HG03066 (cell line): Measurements from ENCODE around the gene COL25A1.

ENCODE experiments used
- ATAC-seq: cut with Tn5 transposase; IDR thresholded peaks from one replicate; pipeline ENCODE4 v1.9.1; 2021; ENCODE audit warnings: low read depth; ENCODE audit not compliant: unreplicated experiment

COL25A1 gene

DNA sequence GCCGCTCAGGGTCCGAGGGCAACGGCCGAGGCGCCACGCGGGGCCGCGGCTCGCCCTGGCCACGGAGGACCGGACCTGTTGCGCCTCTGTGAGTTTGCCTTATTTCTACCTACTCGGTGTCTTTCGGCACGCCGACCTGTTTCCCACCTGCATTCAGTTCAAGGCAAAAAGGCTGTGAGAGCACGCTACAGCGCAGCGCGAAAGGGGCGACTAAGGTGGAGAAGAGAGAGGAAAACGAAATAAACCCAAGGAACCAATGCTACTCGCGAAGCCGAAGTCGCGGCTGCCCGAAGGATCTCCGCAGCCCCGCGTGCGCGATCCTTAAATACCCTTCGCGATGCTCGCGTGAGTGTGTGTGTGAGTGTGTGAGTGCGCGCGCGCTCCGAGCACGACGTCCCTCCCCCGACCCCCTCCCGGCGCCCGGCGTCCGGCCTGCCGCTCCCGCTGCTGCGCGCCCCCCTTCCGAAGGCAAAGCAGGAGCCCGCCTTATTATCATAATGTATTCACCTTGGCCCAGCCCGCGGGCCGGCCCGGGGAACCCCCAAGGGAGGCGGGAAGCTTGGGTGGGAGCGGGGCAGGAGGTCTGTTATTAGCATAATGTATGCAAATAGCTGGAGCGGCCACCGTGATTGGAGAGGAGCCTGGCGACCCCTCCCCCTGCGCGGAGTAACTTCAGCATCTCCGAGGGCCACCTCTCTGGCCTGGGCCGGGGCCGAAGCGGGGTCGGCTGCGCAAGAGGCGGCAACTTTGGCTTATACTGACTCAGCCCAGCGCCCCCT, at the start of gene COL25A1:
Gene COL25A1, minus strand, starts transcription at position 298 of the 779 bp plus-strand sequence.
- ATAC-seq, result no peak

DNA sequence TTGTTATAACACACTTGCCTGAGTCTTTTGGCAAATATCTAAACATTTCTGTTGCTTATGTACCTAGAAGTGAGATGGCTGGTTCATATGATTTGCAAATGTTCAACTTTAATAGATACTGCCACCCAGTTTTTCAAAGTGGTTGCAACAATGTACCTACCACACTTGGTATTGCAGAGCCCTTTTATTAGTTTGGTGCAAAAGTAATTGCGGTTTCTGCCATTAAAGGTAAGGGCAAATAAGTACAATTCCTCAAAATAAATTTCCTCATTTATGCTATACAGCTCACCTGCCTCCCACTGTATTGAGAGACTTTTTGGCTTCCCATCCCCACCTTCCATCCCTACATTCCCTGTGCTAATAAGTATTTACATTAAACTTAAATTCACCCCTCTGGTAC, 47.7 kb upstream of the COL25A1 start:
- ATAC-seq, result no peak

DNA sequence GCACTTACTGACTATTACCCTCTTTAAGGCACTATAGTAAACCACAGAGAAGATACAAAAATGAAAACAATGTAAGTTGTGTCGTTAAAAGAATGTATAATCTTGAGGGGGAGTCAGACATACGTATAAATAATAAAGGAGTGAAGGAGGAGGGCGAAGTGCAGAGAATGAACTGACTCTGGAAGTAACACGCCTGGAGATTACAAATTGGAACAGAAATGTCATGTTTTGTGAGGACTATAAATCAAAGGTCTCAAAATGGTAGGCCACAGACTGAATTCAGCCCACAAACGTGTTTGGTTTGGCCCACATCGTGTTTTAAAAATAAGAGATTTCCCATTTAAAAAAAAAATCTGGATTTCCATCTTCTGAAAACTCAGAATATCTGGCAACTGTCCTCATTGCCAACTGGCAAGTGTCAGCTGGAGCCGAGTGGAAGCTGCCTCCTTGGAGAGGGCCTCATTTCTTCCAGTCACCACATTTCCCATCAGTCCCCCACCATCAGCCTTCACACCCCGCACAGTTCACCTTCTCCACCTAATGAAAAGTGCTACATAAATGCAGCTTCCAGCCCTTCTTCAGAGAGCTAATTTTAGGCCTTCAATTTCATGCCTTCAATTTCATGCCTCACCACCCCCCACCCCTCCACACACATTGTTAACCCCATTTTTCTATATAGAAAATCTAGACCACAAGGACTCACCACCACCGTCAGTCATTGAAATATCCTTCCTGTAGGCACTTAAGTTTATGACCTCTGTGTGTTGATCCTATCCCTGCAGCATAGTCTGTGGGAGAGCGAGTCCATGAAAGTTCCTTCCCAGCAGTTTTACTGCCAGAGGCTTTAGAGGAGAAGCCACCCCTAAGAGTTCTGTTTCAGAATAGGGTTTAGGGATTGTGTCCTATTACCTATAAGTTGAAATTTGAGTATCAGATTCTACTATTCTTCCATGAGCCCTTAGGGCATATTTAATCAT, 32.0 kb upstream of the COL25A1 start:
- no peak for ATAC-seq

DNA sequence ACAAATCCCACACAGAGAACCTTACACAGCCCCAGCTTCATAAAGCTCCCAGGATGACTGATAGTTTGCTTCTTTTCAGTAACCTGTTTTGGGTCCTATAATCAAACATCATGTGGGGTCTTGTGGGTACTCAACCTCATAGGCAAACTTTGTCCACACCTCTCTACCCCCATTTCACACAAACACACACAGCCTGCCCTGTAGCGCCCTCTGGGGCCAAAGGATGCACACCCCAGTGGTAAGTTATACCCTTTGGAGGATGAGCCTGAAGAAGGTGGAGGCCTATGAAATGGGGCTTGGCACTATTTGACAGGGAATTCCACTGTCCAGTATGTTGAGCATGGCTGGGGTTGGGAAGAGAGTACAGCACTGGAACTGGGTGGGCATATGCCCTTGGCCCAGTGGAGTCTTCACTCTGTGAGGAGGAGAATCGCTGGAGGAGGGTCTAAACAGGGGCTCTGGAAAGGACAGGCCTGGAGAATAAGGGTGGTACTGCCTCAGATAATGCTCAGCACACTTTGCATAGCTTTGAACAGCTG, 30.5 kb upstream of the COL25A1 start:
- ATAC-seq, result no peak

DNA sequence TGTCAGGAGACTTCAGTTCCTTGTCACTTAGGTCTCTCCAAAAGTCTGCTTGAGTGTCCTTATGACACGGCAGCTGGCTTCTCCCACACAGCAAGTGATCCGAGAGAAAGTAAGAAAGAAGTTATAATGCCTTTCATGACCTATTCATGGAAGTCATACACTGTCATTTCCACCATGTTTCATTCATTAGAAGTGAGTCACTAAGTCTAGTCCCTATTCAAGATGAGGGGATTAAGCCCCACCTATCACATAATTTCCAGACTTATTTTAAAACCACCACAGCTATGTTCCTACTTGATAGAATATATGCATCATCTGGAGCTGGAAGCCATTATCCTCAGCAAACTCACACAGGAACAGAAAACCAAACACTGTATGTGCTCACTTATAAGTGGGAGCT, 25.2 kb upstream of the COL25A1 start:
- no peak for ATAC-seq

DNA sequence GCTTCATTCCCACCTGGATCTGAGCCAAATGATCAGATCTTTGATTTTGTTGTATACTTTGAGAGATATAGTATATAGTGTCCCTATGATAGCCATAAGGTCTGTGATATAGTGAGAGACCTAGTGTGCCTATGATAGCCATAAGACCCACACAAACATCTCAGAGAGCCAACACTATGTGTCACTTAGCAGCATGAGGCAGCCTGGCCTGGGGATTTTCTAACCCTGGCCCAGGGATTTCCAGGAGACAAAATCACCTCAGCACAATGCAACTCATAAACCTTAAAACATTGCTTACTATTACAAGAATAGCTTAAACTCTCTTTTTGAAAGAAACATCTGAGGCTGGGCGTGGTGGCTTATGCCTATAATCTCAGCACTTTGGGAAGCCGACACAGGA, 23.2 kb upstream of the COL25A1 start:
- no peak for ATAC-seq

DNA sequence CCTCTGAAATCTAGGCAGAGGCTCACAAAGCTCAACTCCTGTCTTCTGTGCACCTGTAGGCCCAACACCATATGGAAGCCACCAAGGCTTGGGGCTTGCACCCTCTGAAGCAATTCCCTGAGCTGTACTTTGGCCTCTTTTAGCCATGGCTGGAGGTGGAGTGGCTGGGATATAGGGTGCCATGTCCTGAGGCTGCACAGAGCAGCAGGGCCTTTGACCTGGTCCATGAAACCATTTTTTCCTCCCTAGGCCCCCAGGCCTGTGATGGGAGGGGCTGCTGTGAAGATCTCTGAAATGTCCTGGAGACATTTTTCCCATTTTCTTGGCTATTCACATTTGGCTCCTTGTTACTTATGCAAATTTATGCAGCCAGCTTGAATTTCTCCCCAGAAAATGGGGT, 20.9 kb upstream of the COL25A1 start:
- ATAC-seq, result no peak

DNA sequence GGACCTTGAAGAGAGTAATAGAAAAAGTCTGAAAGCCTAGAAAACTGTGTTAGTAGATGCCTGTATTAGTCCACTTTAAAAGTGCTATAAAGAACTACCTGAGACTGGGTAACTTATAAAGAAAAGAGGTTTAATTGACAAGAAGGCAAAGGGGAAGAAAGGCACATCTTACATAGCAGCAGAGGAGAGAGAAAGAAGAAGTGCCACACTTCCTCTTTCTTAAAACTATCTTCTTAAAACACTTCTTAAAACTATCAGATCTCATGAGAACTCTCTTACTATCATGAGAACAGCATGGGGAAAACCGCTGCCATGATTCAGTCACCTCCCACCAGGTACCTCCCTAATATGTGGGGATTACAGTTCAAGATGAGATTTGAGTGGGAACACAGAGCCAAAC, 18.8 kb upstream of the COL25A1 start:
- no peak for ATAC-seq

DNA sequence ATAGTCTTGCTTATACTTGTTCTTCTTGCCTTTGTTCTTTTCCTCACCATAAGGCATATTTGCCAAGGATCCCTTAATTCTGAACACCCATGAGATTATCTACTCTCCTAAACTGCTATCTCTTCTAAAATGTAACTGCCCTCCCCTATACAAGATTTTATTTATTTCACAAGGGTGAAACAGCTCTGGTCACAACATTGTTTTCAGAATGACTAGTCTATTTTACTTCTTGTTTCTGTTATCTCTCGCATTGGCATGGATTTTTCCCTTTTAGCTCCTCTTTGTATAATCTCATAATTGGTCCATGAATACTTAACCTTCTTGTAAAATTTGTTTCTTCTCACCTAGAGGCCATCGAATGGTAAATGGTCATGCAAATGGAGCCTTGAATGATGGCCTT, 17.2 kb upstream of the COL25A1 start:
- ATAC-seq, result no peak

DNA sequence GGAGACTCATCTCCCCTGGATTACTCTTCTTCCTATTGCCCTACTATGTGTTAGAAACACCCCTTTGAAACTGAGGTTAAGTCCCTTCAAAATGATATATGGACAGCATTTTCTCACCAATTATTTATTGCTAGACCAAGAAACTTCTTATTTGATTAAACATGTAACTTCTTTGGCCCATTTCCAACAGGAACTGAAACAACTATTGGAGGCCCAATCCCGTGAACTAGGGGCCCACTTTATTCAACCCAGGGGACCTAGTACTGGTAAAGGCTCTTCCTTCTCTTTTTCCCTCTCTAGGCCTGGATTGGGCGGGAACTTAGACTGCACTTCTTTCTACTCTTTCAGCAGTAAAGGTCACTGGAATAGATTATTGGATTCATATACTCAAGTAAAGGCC, 16.7 kb upstream of the COL25A1 start:
- no peak for ATAC-seq

DNA sequence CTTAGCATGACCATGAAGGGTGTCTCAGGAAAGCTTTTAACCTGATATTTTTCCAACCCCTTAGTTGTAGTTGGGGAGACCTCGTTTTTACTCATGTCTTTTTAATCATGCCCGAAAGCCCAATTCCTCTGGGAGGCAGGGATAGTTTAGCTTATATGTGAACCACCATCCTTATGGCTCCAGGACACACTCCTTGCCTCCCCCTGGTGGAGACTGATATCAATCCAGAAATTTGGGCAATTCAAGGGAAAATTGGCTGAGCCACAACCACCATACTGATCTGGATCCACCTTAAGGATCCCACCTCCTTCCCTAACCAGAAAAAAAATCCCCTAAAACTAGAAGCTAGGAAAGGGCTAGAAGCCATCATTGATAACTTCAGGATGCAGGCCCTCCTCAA, 13.4 kb upstream of the COL25A1 start:
- no peak for ATAC-seq

DNA sequence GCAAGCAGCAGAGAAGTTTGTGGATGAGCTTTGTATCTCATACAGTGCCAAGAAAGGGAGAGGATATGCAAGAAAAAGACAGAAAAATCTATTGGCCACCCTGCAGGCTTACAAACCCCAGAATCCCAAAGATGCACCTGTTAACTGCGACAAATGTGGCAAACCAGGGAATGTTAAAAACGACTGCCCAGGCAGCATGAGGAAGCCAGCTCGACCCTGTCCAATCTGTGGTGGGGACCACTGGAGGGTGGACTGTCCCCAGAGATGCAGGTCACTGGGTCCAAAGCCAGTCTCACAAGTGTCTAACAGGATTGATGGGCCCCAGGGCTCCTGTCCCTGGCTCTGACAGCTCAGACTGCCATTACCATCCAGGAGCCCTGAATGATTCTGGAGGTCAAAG, 12.9 kb upstream of the COL25A1 start:
- no peak for ATAC-seq

DNA sequence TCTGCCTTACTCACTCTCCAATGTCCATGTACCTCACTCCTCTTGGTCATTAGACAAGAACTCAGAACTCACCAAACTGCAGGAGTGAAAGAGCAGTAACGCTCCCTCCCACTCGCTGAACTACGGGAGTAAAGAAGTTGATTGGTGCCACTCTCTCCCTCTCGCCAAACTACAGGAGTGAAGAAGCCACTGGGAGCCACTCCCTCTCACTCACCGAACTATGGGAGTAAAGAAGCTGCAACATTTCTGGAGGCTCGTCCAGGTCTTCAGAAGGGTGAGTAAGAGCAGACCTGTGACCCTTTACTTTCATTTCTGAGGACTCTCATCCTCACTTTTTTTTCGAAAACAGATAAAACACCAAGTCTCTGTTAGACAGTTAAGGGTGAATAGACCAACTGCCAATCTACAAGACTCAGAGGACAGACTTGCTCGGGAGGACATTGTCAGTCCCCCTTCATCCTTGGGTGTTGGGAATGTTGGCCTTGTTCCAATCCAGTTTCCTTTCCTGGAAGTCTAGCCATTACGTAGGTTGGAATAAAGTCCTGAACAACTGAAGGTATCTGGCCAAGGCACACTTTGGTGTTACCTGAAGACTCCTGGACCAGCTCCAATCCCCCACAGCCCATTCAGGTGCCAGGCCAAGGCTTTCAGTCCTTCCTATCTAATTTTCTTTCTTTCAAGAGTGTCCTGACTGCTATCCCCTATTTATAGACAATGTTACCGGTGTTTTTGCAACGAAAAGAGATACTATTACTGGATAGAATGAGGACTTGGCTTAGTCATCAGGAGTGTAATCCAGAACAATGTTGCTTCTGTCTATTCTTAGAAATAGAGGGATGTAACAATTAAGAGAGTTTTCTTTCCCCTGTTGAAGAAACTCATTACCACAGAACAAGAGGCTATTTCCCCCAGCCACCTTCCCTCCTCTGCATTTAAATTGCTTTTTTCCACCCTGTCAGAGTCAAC, 11.0 kb upstream of the COL25A1 start:
- no peak for ATAC-seq

DNA sequence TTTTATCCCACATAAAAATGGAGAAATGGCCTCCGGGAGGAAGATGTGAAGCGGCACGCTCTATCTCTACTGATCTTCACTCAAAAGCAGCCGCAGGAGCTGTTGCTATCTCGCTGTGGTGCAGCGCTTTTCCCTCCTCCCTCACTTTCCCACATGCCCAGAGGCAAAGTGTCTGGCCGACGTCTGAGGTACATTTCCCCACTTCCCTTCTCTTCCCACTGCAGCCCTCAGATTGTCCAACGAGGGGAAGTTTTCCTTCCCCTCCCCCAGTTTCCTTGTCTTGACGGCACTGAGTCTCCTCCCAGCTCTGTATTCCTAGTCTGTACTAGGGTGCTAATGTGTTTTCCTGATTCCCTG, 660 bp upstream of the COL25A1 start:
- no peak for ATAC-seq

DNA sequence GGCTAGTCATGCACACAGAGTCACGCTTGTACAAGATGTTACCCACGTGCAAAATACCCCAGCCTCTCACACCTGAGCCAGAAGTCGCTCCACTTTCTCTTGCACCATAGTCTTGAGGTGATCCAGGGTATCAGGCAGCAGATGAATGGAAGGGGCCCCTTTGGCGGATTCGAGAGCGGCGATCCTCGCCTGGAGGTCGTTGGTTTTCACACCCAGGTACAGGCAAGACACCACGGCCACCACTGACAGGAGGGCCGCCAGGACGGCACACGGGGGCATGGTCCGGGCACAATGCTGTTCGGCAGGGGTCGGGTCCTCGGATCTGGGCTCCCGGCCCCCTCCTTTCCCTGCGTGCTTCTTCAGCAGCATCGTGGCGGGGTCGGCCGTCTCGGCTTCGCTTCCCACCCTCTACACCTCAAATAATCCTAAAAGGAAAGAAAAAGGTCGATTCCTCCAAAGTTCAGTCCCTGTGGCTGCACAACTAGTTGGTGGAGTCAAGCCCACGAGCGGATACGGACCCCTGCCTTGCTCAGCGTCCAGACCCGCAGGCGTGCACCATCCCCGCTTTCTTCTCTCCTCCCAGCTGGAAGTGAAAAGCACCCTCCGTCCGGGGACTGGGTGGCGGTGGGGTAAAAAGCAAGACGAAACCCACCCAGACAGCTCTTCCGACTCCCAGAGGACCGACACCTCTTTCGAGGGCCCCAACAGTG, 652 bp downstream of the COL25A1 start:
- no peak for ATAC-seq

DNA sequence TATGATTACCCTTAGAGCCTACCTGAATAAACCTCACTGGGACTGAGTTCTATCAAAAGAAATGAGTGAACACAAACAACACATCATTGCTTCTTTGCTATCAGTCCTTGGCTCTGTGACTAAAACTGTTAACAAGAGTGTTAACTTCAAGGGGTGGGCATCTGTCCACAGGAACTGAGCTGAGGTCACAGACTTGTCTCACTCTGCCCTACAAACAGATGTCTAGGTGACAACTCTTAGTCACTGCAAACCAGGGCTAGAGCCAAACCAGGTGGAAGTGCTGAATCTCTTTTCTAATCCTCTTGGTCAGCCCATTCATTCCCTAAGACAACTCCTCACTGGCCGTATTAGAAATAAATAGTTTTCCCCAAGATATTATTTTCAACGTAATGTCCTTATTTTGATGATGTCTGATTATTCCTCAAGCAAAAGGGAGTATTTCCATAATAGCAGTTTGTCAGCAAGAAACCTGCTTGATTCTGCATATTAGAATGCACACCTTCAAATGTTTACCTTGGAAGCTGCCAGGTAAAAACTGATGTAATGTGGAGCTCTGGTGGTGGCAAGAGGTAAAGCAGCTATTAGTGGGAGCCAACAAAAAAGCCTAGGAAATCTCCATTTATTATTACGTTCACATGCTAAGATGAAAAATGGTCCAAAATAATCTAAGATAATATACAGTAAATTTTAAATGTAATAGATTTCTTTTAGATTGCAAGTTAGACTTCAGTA, 4.0 kb downstream of the COL25A1 start:
- ATAC-seq, result no peak

DNA sequence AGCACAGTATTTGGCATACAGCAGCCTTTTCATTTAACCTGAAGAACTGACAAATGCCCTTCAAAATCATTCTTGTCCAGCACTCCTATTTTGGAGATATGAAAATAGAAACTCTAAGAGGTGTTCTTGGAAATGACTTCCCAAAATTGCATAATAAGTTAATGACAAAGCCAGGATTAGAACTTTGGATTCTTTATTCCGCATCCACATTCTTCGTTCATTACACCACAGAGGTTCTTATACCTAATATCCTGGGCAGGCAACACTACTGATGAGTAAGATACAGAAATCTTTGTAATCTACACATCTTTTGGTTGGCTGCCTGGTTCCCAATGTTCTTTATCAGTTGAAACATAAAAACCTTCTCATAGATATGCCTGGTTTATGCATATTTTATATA, 5.9 kb downstream of the COL25A1 start:
- no peak for ATAC-seq

DNA sequence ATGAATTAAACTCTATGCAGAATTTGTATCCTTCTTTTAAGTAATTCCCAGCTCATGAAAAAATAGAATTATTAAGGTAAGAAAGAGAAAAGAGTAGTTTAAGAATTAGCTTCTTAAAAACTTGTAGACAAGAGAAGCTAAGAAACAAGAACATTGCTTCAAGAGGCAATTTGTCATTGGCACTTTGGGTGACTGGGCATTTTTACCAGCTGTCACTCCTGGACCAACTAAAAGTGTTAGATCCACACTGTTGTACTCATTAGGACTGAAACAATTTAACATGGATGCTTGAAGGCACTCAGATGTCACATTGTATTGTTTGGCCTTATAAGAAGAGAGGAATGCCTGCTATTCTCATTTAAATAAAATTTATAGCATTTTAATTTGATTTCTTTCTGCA, 7.4 kb downstream of the COL25A1 start:
- no peak for ATAC-seq

DNA sequence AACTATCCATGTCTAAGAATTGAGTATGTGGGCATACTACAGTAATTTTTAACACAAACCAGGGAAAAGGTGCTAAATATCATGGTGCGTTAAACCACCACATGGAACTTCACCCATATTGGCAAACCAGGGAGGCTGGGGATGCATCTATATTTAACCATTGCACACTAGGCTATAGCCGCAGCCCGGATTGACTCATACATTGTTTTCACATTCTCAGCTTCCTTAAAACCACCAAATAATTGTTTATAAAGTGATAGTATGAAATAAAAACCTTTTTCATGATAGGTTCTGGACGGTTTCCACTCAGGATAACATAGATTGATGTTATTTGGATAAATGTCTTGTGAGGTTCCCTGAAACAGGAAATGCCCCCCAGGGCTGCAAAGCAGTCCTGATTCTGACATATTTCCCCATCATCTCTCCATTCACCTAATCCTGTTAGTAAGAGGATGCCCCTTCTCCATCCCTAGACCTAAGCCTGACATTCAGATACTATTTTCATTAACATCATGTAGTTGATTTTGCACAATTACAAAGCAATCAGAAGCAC, 7.9 kb downstream of the COL25A1 start:
- ATAC-seq, result no peak
